GM18502 (cell line): ENCODE data around the gene GGA2.
"Not testable (repeated sequence)": the region's sequence is repeated elsewhere in the genome, so short reads cannot be mapped to it uniquely, and the experiment has no call there.

ENCODE experiments used
- ATAC-seq: cut with Tn5 transposase; IDR thresholded peaks from one replicate; pipeline ENCODE4 v1.9.1; 2021; ENCODE audit warnings: mild to moderate bottlenecking; ENCODE audit not compliant: unreplicated experiment, poor library complexity

GGA2 gene

GRCh38 chr16:23524886-23525285 is 14.6 kb upstream of the GGA2 start:
- ATAC-seq = no peak

- ATAC-seq = no peak
Measured at GRCh38 chr16:23523876-23524385, 13.6 kb upstream of the GGA2 start.

DNA sequence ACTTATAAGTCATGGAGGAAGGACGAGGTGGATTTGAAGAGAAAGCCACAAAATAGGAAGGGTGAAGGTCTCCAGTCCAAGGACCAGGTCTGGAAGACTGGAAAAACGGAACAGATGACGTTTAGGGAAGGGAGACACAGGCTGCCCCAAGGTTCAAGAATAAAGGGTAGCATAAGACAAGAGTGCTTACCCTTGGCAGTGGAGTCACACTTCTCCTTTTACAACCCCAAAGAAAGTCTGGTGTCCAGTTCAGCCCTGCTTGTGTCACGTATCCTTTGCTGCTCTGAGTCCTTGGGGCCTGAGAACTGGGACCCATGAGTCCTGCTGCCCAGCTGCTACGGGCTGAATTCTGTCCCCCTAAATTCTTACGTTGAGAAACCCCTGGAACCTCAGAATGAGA is 13.0 kb upstream of the GGA2 start:
- no peak for ATAC-seq

- ATAC-seq = no peak
Measured at GRCh38 chr16:23521965-23522364, 11.7 kb upstream of the GGA2 start.

- no peak for ATAC-seq
Measured at GRCh38 chr16:23521037-23521743, 10.9 kb upstream of the GGA2 start.

DNA sequence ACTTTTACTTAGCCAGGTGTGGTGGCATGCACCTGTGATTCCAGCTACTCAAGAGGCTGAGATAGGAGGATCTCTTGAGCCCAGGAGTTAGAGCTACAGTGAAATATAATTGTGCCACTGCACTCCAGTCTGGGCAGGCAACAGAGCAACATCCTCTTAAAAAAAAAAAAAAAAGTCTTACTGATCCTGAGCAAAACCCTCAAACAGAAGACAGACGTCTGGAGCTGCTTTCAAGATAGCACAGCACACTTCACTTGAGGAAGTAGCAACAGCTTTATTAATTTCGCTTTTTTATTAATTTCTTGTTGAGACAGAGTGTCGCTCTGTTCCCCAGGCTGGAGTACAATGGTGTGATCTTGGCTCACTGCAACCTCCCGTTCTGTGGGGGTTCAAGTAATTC is 10.2 kb upstream of the GGA2 start:
- ATAC-seq = no peak

- ATAC-seq = no peak
Measured at GRCh38 chr16:23519282-23519681, 9.0 kb upstream of the GGA2 start.

DNA sequence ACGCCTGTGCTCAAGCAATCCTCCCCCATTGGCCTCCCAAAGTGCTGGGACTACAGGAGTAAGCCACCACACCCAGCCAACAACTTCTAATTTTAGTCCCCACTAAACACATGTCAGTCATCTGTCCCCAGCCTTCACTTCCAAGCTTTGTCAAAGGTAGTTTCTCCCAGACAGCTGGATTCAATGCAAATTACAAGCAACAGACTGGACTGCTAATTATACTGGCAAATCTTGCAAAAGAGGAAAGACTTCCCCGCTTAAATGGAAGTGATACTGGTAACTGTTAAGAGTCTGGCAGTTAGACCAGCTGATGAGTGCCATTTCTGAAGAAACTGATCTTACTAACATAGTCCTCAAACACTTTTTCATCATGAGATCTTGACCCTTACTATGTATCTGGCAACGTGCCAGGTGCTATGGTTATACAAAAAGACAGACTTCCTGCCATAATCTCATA is 8.2 kb upstream of the GGA2 start:
- no peak for ATAC-seq

DNA sequence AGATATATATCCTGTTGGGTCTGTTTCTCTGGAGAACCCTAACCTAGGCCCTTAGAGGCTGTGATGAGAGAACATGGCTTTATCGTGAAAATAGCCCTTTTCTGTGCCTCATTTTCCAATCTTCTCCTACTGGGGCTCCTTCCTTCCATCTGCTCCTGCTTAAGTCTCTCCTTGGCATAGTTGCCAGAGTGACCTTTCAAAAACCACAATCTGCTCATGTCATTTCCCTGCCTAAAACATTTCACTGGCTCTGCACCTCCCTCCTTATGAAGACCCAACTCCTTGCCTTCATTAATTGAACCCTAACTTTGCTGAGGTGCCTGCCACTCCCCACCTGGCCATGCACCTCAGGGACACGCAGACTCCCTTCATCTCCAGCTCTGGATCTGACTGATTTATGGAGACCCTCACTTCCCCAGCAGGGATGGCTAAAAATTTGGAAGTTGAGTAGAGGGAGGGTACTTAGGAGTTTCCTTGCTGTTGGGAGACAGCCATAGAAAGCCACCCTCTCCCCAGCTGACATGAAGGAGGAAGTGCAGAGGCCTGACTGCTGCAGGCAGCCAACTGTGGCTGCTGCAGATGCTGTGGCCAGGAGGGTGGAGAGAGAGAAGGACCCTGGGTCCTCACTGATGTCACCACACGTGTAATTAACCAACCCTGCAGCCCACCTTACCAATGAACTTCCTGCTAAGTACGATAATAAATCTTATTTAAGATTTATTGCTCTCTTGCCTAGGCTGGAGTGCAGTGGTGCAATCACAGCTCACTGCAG is 6.3 kb upstream of the GGA2 start:
- ATAC-seq = no peak

- no peak for ATAC-seq
Measured at GRCh38 chr16:23515881-23516280, 5.6 kb upstream of the GGA2 start.

DNA sequence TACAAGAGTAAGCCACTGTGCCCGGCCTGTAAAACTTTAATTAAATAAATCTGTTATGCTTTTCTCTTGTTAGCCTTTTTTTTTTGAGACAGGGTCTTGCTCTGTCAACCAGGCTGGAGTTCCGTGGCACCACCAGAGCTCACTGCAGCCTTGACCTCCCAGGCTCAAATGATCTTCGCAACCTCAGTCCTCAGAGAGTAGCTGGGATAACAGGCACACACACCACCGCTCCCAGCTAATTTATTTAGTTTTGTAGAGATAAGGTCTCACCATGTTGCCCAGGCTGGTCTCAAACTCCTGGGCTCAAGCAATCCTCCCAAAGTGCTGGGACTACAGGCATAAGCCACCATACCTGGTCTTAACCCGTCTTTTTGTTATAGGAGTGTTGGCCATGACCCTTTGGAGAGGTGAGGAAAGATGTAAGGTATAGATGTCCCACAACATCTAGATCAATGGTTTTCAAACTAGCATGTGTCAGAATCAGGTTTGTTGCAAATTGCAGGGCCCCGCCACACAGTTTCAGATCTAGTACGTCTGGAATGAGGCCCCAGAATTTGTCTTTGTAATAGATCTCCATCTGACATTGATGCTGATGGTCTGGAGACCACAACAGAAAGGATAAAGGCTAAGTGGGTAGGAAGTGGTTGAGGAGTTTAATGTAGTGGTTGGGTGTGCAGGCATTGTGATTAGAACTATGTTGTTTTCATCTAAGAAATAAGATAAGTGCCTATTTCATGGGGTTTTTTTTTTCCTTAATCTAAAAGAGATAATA is 4.3 kb upstream of the GGA2 start:
- no peak for ATAC-seq

DNA sequence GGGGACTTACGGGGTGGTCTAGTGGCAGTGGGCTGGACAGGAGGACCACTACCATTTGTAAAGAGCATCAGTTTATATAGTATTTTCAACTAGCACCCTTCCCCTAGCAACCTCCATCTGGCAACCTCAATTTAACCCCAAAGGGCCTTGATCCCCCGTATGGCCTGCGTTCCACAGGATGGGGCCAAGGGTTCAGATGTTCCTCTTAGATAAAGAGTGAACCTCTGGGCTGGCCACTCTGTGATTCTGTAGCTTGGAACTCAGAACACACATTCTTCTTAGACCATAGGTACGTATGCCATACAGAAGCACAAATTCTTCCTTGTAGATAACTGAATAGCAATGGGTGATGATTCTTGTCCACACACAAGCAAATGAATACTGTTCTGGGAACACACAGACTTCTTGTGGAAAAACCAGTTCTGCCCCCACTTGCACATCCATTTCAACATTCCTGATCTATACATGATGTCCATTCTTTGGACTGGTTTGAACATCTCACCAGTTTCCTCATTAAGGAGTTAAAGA is 1.9 kb upstream of the GGA2 start:
- ATAC-seq = no peak

- ATAC-seq = no peak
Measured at GRCh38 chr16:23511731-23512130, 1.4 kb upstream of the GGA2 start.

GRCh38 chr16:23510915-23511270 is 599 bp upstream of the GGA2 start:
- ATAC-seq = not testable (repeated sequence)

- peak; percentile 9 for ATAC-seq
Measured at GRCh38 chr16:23509782-23510163, 521 bp downstream of the GGA2 start.

DNA sequence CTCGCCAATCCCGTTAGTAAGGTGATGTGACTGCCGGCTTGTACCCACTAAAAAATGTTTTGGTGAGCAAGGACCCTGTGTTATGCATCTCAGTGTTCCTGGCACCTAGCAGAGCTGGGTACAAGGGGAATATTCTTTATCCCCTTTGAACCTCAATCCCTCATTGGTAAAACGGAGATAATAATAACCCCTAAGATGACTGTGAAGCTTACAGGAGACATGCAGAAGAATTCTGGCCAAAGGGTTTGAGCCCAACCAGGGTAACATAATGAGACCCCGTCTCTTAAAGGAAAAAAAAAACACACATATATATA is 896 bp downstream of the GGA2 start:
- ATAC-seq = no peak

- ATAC-seq = no peak
Measured at GRCh38 chr16:23508589-23509440, 1.5 kb downstream of the GGA2 start.

DNA sequence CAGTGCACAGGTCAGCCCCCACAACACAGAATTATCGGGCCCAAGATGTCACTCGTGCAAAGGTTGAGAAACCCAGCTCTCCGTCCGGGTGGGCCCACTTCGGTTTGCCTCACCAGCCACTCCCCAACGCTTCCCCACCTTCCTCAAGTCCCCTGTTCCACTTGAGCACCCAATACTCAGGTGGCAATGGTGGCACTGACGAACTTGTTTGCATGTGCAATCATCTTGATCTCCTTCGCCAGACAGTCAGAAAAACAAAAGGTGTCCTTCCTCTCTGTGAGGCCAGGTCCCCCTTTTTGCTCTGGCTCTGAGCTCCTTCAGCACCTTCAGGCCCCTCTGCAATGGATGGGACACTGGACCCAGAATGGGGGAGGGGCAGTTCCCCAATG is 3.7 kb downstream of the GGA2 start:
- ATAC-seq = no peak

DNA sequence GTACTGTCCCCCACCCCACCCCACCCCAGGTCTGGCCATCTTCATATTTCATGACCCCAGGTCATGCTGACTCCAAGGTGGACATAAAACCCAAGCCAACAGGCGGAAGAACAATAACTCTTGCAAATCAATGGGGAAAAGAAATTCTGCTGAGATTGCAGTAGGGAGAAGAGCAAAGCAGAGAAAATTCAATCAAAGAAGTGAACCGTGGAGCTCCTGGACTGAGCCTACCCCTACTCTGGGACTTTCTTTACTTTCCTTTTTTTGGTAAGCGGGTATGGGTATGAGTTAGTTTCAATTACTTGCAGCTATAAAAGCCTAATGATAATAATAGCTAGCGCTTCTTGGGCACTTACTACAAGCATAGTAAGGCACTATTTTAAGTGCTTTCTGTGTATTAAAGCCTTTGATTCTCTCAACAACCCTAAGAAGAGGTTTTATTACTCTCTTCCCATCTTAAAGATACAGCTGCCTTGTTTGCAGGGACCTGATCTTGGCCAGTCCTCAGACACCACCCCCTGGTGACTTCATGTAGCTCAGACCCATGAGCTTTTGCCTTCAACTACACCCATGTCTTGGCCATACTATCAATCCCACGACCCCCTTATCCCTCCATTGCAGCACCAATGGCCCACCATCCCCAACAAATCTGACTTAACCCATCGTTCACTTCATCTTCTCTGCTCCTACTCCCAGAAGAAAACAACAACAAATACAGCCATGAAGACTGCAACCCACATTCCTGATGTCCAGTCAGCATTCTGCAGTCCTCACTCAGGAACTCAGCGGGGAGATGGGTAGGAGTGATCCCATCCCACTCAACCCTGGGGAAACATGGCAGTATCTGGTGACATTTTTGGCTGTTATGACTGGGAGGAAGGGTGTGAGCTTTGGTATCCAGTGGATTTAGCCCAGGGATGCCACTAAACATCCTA is 4.4 kb downstream of the GGA2 start:
- no peak for ATAC-seq
